Fibroblast of the aortic adventitia (primary cell): ENCODE data around the gene TMEM35B. TPM values are rescaled to one million over a fixed set of nuclear protein-coding genes. Genes with fewer than 3 reads are reported as not detected.

Experiments used
- DNase-seq: peaks from one replicate; pipeline ENCODE4 v3.0.0-alpha.2; 2010; ENCODE audit warnings: low read depth
- H3K4me3 ChIP-seq: 2 replicates; pipeline ENCODE4 v1.5.1; 2011; ENCODE audit warnings: low read depth, mild to moderate bottlenecking, control low read depth, low read length, moderate library complexity
- total RNA-seq: library from RNA; depleted of rRNA; stranded (reverse); fragments of >200 nt; gene quantifications from 2 replicates; pipeline ENCODE4 v1.2.3, GENCODE V29; 2012; ENCODE audit warnings: low replicate concordance
- TF ChIP-seq, protein P1 (sequence below): IDR thresholded peaks from 2 replicates; pipeline ENCODE4 v1.5.1; 2011; ENCODE audit warnings: mild to moderate bottlenecking, low read length, control low read depth, inconsistent platforms; ENCODE audit not compliant: insufficient read depth

The TMEM35B gene
- total RNA-seq, 1 donor = 31.6 TPM

DNA sequence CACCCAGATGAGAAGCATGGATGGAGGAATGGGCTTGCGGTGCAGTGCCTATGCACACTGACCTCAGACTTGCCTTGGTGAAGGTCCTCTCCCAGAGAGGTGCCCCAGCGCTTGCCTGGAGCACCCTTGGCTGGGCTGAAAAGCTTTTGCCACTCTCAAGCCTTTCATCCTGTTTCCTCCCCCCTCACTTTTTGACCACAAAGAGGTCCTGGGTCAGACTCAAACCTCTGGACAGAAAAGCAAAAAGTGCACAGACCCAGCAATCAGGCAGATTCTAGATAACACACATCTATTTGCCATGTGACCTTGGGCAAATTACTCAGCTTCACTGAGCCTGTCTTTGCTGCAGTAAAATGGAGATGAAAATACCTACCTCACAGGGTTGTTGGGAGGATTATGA is 7.3 kb downstream of the TMEM35B start:
- TF ChIP-seq, protein P1, sequence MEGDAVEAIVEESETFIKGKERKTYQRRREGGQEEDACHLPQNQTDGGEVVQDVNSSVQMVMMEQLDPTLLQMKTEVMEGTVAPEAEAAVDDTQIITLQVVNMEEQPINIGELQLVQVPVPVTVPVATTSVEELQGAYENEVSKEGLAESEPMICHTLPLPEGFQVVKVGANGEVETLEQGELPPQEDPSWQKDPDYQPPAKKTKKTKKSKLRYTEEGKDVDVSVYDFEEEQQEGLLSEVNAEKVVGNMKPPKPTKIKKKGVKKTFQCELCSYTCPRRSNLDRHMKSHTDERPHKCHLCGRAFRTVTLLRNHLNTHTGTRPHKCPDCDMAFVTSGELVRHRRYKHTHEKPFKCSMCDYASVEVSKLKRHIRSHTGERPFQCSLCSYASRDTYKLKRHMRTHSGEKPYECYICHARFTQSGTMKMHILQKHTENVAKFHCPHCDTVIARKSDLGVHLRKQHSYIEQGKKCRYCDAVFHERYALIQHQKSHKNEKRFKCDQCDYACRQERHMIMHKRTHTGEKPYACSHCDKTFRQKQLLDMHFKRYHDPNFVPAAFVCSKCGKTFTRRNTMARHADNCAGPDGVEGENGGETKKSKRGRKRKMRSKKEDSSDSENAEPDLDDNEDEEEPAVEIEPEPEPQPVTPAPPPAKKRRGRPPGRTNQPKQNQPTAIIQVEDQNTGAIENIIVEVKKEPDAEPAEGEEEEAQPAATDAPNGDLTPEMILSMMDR = no peak
- no peak overlapping the region for H3K4me3 ChIP-seq
- DNase-seq = no peak

GRCh38 chr1:34977210-34977471 is 8.0 kb downstream of the TMEM35B start:
- H3K4me3 ChIP-seq = no peak overlapping the region
- TF ChIP-seq, protein P1 = no peak
- no peak for DNase-seq

DNA sequence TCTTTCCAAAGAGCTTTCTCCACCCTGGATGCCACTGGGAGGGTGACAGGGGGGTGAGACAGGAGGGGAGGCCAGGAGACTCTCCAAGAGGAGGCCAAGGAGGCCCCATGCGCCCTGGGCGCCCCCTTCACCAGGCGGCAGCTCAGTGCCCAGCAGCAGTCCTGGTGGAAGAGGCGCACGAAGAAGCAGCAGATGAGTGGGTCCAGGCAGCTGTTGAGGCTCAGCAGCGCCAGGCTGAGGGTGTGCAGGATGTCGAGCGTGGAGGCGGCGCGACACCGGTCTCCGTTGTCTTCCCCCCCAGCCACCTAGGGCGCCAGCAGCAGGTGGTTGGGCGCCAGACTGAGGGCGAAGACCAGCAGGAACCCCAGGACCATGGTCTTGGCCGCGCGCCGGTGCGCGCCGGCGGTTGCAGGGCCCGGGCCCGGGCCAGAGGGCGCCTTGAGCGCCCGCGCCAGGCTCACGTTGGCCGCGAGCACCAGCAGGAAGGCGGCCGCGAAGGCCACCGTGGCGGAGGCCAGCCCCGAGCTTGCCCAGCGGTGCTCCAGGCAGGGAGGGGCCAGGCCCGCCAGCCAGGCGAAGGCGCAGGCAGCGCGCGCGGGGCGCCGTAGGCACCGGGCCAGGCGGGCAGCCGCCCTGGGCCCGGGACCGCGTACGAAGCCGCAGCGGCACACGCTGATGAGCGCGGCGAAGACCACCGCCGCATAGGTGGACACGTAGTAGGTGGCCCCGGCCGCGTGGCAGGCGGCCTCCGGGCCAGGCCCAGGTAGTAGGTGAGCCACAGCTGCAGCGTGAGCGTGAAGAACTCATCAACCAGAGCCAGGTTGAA is 8.6 kb downstream of the TMEM35B start:
- no peak overlapping the region for H3K4me3 ChIP-seq
- TF ChIP-seq, protein P1 = no peak
- no peak for DNase-seq

GRCh38 chr1:34975771-34976170 is 9.4 kb downstream of the TMEM35B start:
- H3K4me3 ChIP-seq = no peak overlapping the region
- no peak for DNase-seq
- TF ChIP-seq, protein P1 = no peak

GRCh38 chr1:34975338-34975737 is 9.8 kb downstream of the TMEM35B start:
- H3K4me3 ChIP-seq = no peak overlapping the region
- TF ChIP-seq, protein P1 = no peak
- DNase-seq = no peak

- no peak overlapping the region for H3K4me3 ChIP-seq
- DNase-seq = no peak
- TF ChIP-seq, protein P1 = no peak
These were observed 10.5 kb downstream of the TMEM35B start for GRCh38 chr1:34974626-34975025.

DNA sequence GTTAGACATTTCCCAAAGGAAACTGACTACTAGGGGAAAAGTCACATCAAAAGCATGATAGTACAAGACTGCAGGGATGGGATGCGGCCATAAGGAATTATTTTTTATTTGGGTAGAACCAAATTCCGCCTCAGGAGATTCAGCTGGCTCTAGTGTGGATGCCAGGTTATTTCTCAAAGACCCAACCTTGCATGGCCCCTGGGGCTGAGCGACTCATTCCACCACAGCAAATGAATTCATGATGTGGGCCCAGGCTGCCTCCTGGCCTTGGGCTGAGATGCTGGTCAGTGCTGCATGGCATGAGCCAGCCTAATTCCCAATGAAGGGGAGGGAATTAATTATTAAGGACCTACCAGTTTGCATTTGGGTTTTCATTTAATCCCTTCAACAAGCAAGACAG is 11.8 kb downstream of the TMEM35B start:
- no peak overlapping the region for H3K4me3 ChIP-seq
- no peak for DNase-seq
- TF ChIP-seq, protein P1 = no peak
